Skeletal muscle tissue (tissue), 4 donors: Measurements from ENCODE around the gene DDX52. TPM values are rescaled to one million over a fixed set of nuclear protein-coding genes. Genes with fewer than 3 reads are reported as not detected.

Source experiments
- H3K27ac ChIP-seq: one replicate; pipeline ENCODE4 v1.7.0; 2013; ENCODE audit warnings: mild to moderate bottlenecking, low read depth, low read length, inconsistent platforms
- H3K27me3 ChIP-seq, 3 donors: one replicate each; pipeline ENCODE4 v1.7.0; 2013; ENCODE audit warnings: low read length in 3 of 3; ENCODE audit not compliant: control insufficient read depth in 3 of 3, insufficient read depth in 3 of 3
- H3K36me3 ChIP-seq, 3 donors: one replicate each; pipeline ENCODE4 v1.7.0; 2013; ENCODE audit warnings: low read length in 3 of 3; ENCODE audit not compliant: control insufficient read depth in 3 of 3, insufficient read depth in 3 of 3
- H3K4me1 ChIP-seq, 3 donors: one replicate each; pipeline ENCODE4 v1.7.0; 2013; ENCODE audit warnings: low read length in 3 of 3, mild to moderate bottlenecking in 3 of 3; ENCODE audit not compliant: control insufficient read depth in 3 of 3, insufficient read depth in 3 of 3
- H3K4me3 ChIP-seq, 3 donors: one replicate each; pipeline ENCODE4 v1.7.0; 2013; ENCODE audit warnings: low read length in 3 of 3
- H3K9ac ChIP-seq, 3 donors: one replicate each; pipeline ENCODE4 v1.7.0; 2013; ENCODE audit warnings: low read length in 3 of 3, mild to moderate bottlenecking in 3 of 3, moderate library complexity in 2 of 3, low read depth in 1 of 3
- H3K9me3 ChIP-seq, 3 donors: one replicate each; pipeline ENCODE4 v1.7.0; 2013; ENCODE audit warnings: low read length in 3 of 3; ENCODE audit not compliant: control insufficient read depth in 3 of 3
- total RNA-seq: library from RNA; depleted of rRNA; stranded (reverse); fragments of >200 nt; gene quantifications from one replicate; pipeline ENCODE4 v1.2.3, GENCODE V29; 2014
- donor health status: Osteomylitis.

DDX52 gene
- total RNA-seq, 1 donor from 2014 or later: 21.4 TPM

DNA sequence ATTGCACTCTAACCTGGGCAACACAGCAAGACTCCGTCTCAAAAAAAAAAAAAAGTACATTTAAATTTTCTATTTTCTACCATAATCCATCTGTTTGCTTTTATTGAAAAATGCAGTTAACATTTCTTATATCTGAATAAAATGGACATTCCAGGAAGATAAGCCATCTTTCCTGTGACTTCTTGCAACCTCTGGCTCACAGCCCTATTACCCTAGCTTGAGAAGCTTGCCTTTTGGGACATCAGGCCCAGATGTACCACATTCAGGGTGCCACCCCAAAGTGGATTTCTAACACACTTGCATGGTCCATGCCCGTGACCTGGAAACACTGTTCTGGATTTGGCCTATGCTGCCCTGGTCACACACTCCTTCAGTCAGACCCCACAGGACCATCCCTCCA lies 30.1 kb upstream of the DDX52 start:
- no peaks in the 10 kb centered on the region for H3K36me3 ChIP-seq

DNA sequence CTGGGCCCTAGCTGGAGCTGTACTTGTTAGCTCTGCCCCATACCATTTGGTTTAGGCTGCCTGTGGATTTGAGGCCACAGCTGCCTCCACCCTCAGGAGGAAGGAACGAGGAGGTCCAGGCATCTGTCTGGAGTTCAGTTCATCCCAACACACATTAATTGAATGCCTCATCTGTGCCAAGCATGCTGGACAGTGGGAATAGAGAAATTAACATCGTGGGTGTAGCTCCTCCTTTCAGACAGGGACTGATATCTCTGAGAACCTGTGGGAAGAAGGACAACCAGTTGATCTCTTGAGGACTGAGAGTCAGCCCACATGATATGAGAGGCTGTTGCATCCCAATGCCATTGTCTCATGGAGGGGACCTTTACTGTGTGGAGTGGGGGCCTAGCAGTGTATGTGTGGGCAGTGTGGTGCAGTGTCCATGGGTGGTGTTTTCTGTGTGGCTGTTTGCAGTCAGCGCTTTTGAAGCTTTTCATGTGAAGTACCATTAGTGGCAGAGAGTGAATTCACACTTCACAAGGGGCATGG lies 29.4 kb upstream of the DDX52 start:
- no peak overlapping the region for H3K4me3 ChIP-seq
- no peaks in the 10 kb centered on the region for H3K36me3 ChIP-seq
- no peaks in the 10 kb centered on the region for H3K9me3 ChIP-seq
- H3K27ac ChIP-seq: no peak overlapping the region
- no peaks in the 10 kb centered on the region for H3K4me1 ChIP-seq
- H3K9ac ChIP-seq: no peak overlapping the region
- peaks cover 8 to 12% (median 11%) of the 10 kb centered on the region in 3 donors for H3K27me3 ChIP-seq

More for the DNA sequence above, 30.1 kb upstream of the DDX52 start:
- Histone ChIP-seq H3K27me3 (peaks cover 11 to 12% (median 12%) of the 10 kb centered on the region in 3 donors), H3K9ac (no peak overlapping the region), H3K27ac (no peak overlapping the region), H3K4me3 (no peak overlapping the region), H3K4me1 (no peaks in the 10 kb centered on the region), H3K9me3 (no peaks in the 10 kb centered on the region)

GRCh38 chr17:37671824-37672547 lies 28.7 kb upstream of the DDX52 start:
- Histone ChIP-seq H3K36me3 (no peaks in the 10 kb centered on the region), H3K27me3 (peaks cover 2 to 12% (median 10%) of the 10 kb centered on the region in 3 donors), H3K4me3 (no peak overlapping the region), H3K9me3 (no peaks in the 10 kb centered on the region), H3K4me1 (no peaks in the 10 kb centered on the region), H3K9ac (no peak overlapping the region), H3K27ac (no peak overlapping the region)

DNA sequence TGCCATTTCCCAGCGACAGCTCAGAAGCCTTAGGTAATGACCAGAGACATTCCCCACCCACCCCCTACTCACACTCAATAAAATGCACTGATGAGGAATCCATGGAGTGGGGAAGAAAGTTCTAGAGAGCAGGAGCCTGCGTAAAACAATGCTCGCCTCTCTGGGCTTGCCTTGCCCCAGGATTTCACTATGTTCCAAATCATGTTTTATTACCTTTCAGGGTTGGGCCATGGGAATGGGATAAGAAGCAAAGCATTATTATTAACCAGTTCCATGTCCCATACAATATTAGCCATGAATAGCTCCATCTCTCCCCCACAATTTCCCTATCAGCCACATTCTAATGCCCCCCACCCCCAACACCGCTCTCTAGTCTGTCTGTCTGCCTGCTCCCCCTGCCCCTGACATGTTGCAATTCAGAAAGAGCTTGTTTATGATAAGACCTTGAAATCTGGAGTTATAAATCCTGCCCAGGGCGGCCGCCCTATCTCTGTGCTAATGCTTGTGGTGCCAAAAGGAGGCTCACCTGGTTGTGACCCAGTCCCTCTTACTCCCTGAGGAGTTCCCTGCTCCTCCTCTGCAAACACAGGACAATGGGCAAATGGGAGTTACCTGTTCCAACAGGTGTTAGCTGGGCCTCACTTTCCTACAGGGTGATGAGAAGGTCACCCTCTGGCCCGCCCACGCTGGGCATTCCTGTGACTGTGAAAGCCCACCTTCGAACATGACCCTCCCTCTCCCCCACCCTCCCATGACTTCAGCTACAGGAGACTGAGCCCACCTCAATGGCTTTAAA lies 28.0 kb upstream of the DDX52 start:
- H3K36me3 ChIP-seq: no peaks in the 10 kb centered on the region

GRCh38 chr17:37667039-37667438 lies 23.8 kb upstream of the DDX52 start:
- H3K27ac ChIP-seq: no peak overlapping the region

More for the DNA sequence above, 28.0 kb upstream of the DDX52 start:
- no peaks in the 10 kb centered on the region for H3K9me3 ChIP-seq
- H3K9ac ChIP-seq: no peak overlapping the region
- H3K4me3 ChIP-seq: no peak overlapping the region
- no peaks in the 10 kb centered on the region for H3K4me1 ChIP-seq
- H3K27ac ChIP-seq: no peak overlapping the region
- H3K27me3 ChIP-seq: peaks cover 0 to 7% (median 4%) of the 10 kb centered on the region in 3 donors

DNA sequence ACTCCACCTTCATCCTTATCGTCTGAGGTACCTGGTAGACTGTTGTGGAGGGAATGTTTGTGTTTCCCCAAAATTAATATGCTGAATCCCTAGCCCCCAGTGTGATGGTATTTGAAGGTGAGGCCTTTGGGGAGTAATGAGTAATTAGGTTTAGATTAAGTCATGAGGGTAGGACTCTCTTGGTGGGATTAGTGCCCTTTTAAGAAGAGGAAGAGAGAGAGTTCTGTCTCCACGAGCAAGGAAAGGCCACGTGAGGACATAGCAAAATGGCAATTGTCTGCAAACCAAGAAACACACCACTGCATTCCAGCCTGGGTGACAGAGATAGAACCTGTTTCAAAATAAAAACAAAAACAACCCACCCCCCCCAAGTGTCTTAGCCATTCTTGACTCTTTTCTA lies 21.0 kb upstream of the DDX52 start:
- Histone ChIP-seq H3K9me3 (no peaks in the 10 kb centered on the region), H3K36me3 (no peaks in the 10 kb centered on the region), H3K4me1 (no peaks in the 10 kb centered on the region), H3K4me3 (no peak overlapping the region), H3K27ac (no peak overlapping the region), H3K27me3 (peaks cover 0 to 3% (median 0%) of the 10 kb centered on the region in 3 donors), H3K9ac (no peak overlapping the region)

More at GRCh38 chr17:37667039-37667438, 23.8 kb upstream of the DDX52 start:
- no peaks in the 10 kb centered on the region for H3K36me3 ChIP-seq
- H3K9ac ChIP-seq: no peak overlapping the region
- H3K9me3 ChIP-seq: no peaks in the 10 kb centered on the region
- H3K4me1 ChIP-seq: no peaks in the 10 kb centered on the region
- H3K4me3 ChIP-seq: no peak overlapping the region
- peaks cover 0 to 3% (median 0%) of the 10 kb centered on the region in 3 donors for H3K27me3 ChIP-seq

- peaks cover 0 to 3% (median under 1%) of the 10 kb centered on the region in 3 donors for H3K27me3 ChIP-seq
- no peak overlapping the region for H3K9ac ChIP-seq
- H3K36me3 ChIP-seq: no peaks in the 10 kb centered on the region
- H3K4me1 ChIP-seq: no peaks in the 10 kb centered on the region
- H3K4me3 ChIP-seq: no peak overlapping the region
- H3K9me3 ChIP-seq: no peaks in the 10 kb centered on the region
- H3K27ac ChIP-seq: no peak overlapping the region
These were observed 19.1 kb upstream of the DDX52 start for GRCh38 chr17:37662353-37662752.

DNA sequence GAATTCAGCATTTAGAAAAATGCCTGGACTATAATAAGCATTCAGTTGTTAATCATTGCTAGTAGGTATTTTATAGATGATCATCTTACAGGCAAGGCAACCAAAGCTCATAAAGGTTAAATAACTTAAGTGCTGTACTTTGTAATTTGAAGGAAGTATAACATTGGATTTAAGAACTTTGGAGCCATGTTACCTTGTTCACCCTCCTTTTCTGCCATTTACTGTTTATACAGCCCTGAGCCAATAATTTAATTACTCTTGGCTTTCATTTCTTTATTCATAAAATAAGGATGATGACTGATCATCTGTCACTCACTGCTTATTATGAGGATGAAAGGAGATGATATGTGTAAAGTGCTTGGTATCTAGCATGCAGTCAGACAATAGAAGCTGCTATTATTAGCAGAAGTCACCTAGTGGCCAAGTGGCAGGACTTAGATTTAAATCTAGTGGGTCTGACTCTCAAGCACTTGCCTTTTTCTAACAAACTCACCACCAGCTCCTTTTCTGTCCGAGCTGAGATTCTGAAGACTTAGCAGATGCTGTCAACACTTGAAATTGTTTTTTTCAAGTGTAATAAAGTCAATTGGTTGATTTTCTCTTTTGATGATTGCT lies 18.3 kb upstream of the DDX52 start:
- H3K4me3 ChIP-seq: no peak overlapping the region
- no peak overlapping the region for H3K9ac ChIP-seq
- H3K4me1 ChIP-seq: no peaks in the 10 kb centered on the region
- no peak overlapping the region for H3K27ac ChIP-seq
- no peaks in the 10 kb centered on the region for H3K9me3 ChIP-seq
- peaks cover 0 to 3% (median 2%) of the 10 kb centered on the region in 3 donors for H3K27me3 ChIP-seq
- no peaks in the 10 kb centered on the region for H3K36me3 ChIP-seq

DNA sequence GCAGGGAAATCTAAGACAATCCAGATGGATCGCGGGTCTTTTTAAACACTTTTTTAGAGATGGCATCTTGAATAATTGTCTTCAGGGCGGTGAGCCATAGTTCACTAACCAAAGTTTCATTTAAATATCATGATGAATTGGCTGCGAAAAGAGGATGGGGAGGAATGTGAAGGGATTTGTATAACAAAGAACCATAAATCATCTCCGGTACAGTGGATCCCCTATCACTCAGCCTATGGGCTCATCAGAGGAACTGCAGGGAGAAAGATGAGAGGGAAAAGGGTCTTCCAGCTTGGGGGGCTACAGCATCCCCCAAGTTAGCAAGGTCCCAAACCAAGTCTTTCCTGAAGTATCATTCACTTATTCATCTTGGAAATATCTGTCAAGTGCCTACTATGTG lies 16.7 kb upstream of the DDX52 start:
- H3K4me1 ChIP-seq: no peaks in the 10 kb centered on the region
- no peaks in the 10 kb centered on the region for H3K9me3 ChIP-seq
- no peaks in the 10 kb centered on the region for H3K36me3 ChIP-seq
- no peak overlapping the region for H3K9ac ChIP-seq
- peaks cover 0 to 2% (median 0%) of the 10 kb centered on the region in 3 donors for H3K27me3 ChIP-seq
- no peak overlapping the region for H3K4me3 ChIP-seq
- no peak overlapping the region for H3K27ac ChIP-seq
